PC-3 (cell line): ENCODE results near the gene OVCH1.

Experiments
- CTCF ChIP-seq: fragments of 300-600 bp; sonication (generic); conservative IDR thresholded peaks from 2 replicates; pipeline ENCODE4 v1.5.1; 2017; ENCODE audit warnings: antibody characterized with exemption, low read depth, mild to moderate bottlenecking, low read length
- EZH2 ChIP-seq: fragments of 300-600 bp; sonication (generic); IDR thresholded peaks from one replicate; pipeline ENCODE4 v1.6.1; 2017; ENCODE audit warnings: antibody characterized with exemption, mild to moderate bottlenecking, low read length; ENCODE audit not compliant: unreplicated experiment

- no peak for TF ChIP-seq CTCF
- TF ChIP-seq EZH2 = no peak
These were observed 59.9 kb downstream of the OVCH1 start for GRCh38 chr12:29437575-29437974.
